ENCODE results near the gene ATXN7L2. TPM values are rescaled to one million over a fixed set of nuclear protein-coding genes. Genes with fewer than 3 reads are reported as not detected.

The ATXN7L2 gene
- polyA plus RNA-seq, 3 donors: 1.1 to 3.6 (median 1.7) TPM

- Mint-ChIP-seq H3K27ac (no peak overlapping the region), H3K9me3 (peaks cover 4 to 28% (median 25%) of the 10 kb centered on the region in 7 donors), H3K27me3 (ENCODE audit: low read depth in 3 of 3) (peaks cover 13 to 43% (median 35%) of the 10 kb centered on the region in 3 donors), H3K4me3 (peak overlapping the region in 1 of 2 donors; percentile 64), H3K4me1 (no peaks in the 10 kb centered on the region), H3K36me3 (no peaks in the 10 kb centered on the region)
- Histone ChIP-seq H3K9ac (ENCODE audit: insufficient read depth, low read length, poor library complexity, severe bottlenecking) (no peak overlapping the region), H3K4me2 (replicated peaks; ENCODE audit: extremely low read depth, low read length, poor library complexity, severe bottlenecking) (no peak overlapping the region), H3K4me1 (ENCODE audit: control insufficient read depth in 1 of 2, insufficient read depth in 2 of 2, low read length in 2 of 2) (no peaks in the 10 kb centered on the region), H3K79me2 (ENCODE audit: insufficient read depth, low read length) (no peaks in the 10 kb centered on the region), H2AFZ (ENCODE audit: insufficient read depth, low read depth, low read length, poor library complexity, severe bottlenecking) (no peak overlapping the region), H3K27me3 (ENCODE audit: control insufficient read depth in 2 of 2, insufficient read depth in 2 of 2, low read length in 2 of 2) (peaks cover 11 to 34% of the 10 kb centered on the region in 2 donors), H3K9me3 (replicated peaks in 1 of 2; ENCODE audit: control insufficient read depth in 1 of 2, insufficient read depth in 1 of 2, low read length in 2 of 2) (peaks cover 3 to 15% of the 10 kb centered on the region in 2 donors), H3K36me3 (replicated peaks in 1 of 2; ENCODE audit: control insufficient read depth in 1 of 2, insufficient read depth in 2 of 2, low read length in 2 of 2) (no peaks in the 10 kb centered on the region), H3K4me3 (replicated peaks in 1 of 3; ENCODE audit: low read depth in 2 of 3, low read length in 3 of 3) (no peak overlapping the region), H3K27ac (ENCODE audit: low read depth in 1 of 2, low read length in 2 of 2) (no peak overlapping the region), H4K20me1 (ENCODE audit: insufficient read depth, low read length) (no peaks in the 10 kb centered on the region)
- no peak for DNase-seq
- no peak for TF ChIP-seq CTCF (IDR thresholded peaks at IDR 0.05)
- WGBS (ENCODE audit: insufficient coverage): 100% methylated on average over 1 of the region's 4 CpGs
- intact Hi-C loops (cut with micrococcal nuclease): no loop called here
Observed at GRCh38 chr1:109457819-109458218, 25.9 kb upstream of the ATXN7L2 start.

- Histone ChIP-seq H3K36me3 (replicated peaks in 1 of 2; ENCODE audit: control insufficient read depth in 1 of 2, insufficient read depth in 2 of 2, low read length in 2 of 2) (no peaks in the 10 kb centered on the region), H3K4me3 (replicated peaks in 1 of 3; ENCODE audit: low read depth in 2 of 3, low read length in 3 of 3) (peak overlapping the region; percentile 7 to 74 (median 28)), H4K20me1 (ENCODE audit: insufficient read depth, low read length) (no peaks in the 10 kb centered on the region), H3K9ac (ENCODE audit: insufficient read depth, low read length, poor library complexity, severe bottlenecking) (peak overlapping the region; percentile 40), H3K4me2 (replicated peaks; ENCODE audit: extremely low read depth, low read length, poor library complexity, severe bottlenecking) (peak overlapping the region; percentile 81), H3K27me3 (ENCODE audit: control insufficient read depth in 2 of 2, insufficient read depth in 2 of 2, low read length in 2 of 2) (peaks cover 67 to 98% of the 10 kb centered on the region in 2 donors), H2AFZ (ENCODE audit: insufficient read depth, low read depth, low read length, poor library complexity, severe bottlenecking) (peak overlapping the region; percentile 81), H3K9me3 (replicated peaks in 1 of 2; ENCODE audit: control insufficient read depth in 1 of 2, insufficient read depth in 1 of 2, low read length in 2 of 2) (peaks cover 0 to 14% of the 10 kb centered on the region in 2 donors), H3K27ac (ENCODE audit: low read depth in 1 of 2, low read length in 2 of 2) (no peak overlapping the region), H3K4me1 (ENCODE audit: control insufficient read depth in 1 of 2, insufficient read depth in 2 of 2, low read length in 2 of 2) (peaks cover 9 to 12% of the 10 kb centered on the region in 2 donors), H3K79me2 (ENCODE audit: insufficient read depth, low read length) (no peaks in the 10 kb centered on the region)
- peak overlapping the region; percentile 73 to 78 for H3K4me3 Mint-ChIP-seq
- WGBS (ENCODE audit: insufficient coverage): 3% methylated on average over 19 of the region's 24 CpGs
- H3K4me1 Mint-ChIP-seq: peaks cover 10% of the 10 kb centered on the region
- H3K36me3 Mint-ChIP-seq: peaks cover 0 to 4% of the 10 kb centered on the region in 2 donors
- H3K27ac Mint-ChIP-seq: no peak overlapping the region
- H3K27me3 Mint-ChIP-seq (ENCODE audit: low read depth in 3 of 3): peaks cover 85 to 99% (median 92%) of the 10 kb centered on the region in 3 donors
- intact Hi-C loops (cut with micrococcal nuclease): no loop called here
- TF ChIP-seq CTCF (IDR thresholded peaks at IDR 0.05): no peak
- no peak for DNase-seq
- peaks cover 0 to 30% (median 8%) of the 10 kb centered on the region in 7 donors for H3K9me3 Mint-ChIP-seq
Observed at GRCh38 chr1:109466125-109466451, 17.6 kb upstream of the ATXN7L2 start.

All from CD14-positive monocyte (primary cell).